HUDEP-2 (cell line): ENCODE results near the gene IQUB.
"Not testable (repeated sequence)": the region's sequence is repeated elsewhere in the genome, so short reads cannot be mapped to it uniquely, and the experiment has no call there.

Experiments
- DNase-seq, 76 experiments: peaks; one replicate each; lab custom pipeline; 2025; ENCODE audit not compliant: unreplicated experiment in 76 of 76; lab: John Stamatoyannopoulos, UW

IQUB gene

GRCh38 chr7:123424463-123424862, 109.9 kb downstream of the IQUB start:
- no peak for DNase-seq

GRCh38 chr7:123423622-123424021, 110.8 kb downstream of the IQUB start:
- DNase-seq = no peak

- no peak for DNase-seq
Observed at GRCh38 chr7:123417580-123417979, 116.8 kb downstream of the IQUB start.

GRCh38 chr7:123415625-123416024, 118.8 kb downstream of the IQUB start:
- no peak for DNase-seq

- no peak for DNase-seq
Observed at GRCh38 chr7:123410273-123410904, 124.0 kb downstream of the IQUB start.

GRCh38 chr7:123407951-123408350, 126.4 kb downstream of the IQUB start:
- DNase-seq = not testable (repeated sequence)
